H1 (cell line): ENCODE results near the gene GSTA2. TPM values are rescaled to one million over a fixed set of nuclear protein-coding genes. Genes with fewer than 3 reads are reported as not detected.

Experiments used
- CHD1 ChIP-seq: IDR thresholded peaks from 2 replicates; pipeline ENCODE4 v1.6.1; 2012; ENCODE audit warnings: low read depth, low read length, improper control_type of control experiment
- POU5F1 ChIP-seq: IDR thresholded peaks from 2 replicates; pipeline ENCODE4 v1.6.1; 2011; ENCODE audit warnings: low read depth, mild to moderate bottlenecking, low read length, moderate library complexity
- polyA plus RNA-seq, 7 experiments: library from polyadenylated mRNA; depleted of rRNA in 3 of 7; stranded (reverse) in 5 of 7; unstranded in 2 of 7; fragments of >200 nt in 5 of 7; fragments of 200-250 nt in 2 of 7; gene quantifications; 1 replicate in 5 of 7; 2 replicates in 1 of 7; 4 replicates in 1 of 7; pipeline versions ENCODE4 v1.2.1 to v1.2.3, GENCODE V29; 2011 to 2013; ENCODE audit warnings: missing spikeins in 2 of 7, mixed read lengths in 2 of 7
- total RNA-seq: library from RNA; stranded (reverse); fragmentation: NEBNext Ultra II Directional; extraction: Animal tissue kit (Norgen Biotek cat#: 25700); gene quantifications from 2 replicates; pipeline ENCODE4 v1.2.1, GENCODE V29; 2021

Gene GSTA2
- total and polyA plus RNA-seq, 2 of the 8 experiments (the other 6 are each of a cell fraction or from before 2014, with no cell fraction given), result 0.05 TPM; not detected in 1

DNA sequence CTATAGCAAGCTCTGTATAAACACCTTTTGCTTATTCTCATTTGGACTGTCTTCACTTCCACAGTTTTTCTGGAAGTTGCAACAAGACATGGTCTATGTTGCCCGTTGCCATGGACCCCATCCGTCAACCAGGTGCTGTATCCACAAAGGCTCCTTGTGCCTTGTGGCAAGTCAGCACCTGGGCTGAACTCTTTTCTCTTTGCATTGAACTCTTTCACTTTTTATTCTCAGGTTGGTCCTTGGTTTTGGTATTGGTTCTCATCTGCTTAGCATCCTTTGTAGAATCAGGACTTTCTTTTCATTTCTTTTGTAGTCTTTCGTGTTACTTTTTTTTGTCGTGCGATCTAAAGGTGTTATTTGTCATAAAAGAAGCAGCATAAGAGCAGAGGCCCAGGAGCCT is 45.4 kb upstream of the GSTA2 start (continued):
- TF ChIP-seq CHD1, result no peak
- no peak for TF ChIP-seq POU5F1
- TF ChIP-seq, all 59 proteins: peak for 0
